Mucosa of stomach (tissue), 1 donor: ENCODE results near the gene IFITM10.
"Not testable (repeated sequence)": the region's sequence is repeated elsewhere in the genome, so short reads cannot be mapped to it uniquely, and the experiment has no call there.

Experiments used
- H3K27me3 ChIP-seq: one replicate; pipeline ENCODE4 v1.7.0; 2013; ENCODE audit warnings: mild to moderate bottlenecking, low read length; ENCODE audit not compliant: control insufficient read depth, insufficient read depth
- H3K36me3 ChIP-seq: one replicate; pipeline ENCODE4 v1.7.0; 2013; ENCODE audit warnings: low read length; ENCODE audit not compliant: control insufficient read depth, insufficient read depth
- H3K4me1 ChIP-seq: one replicate; pipeline ENCODE4 v1.7.0; 2013; ENCODE audit warnings: mild to moderate bottlenecking, low read length; ENCODE audit not compliant: control insufficient read depth, insufficient read depth
- H3K4me3 ChIP-seq: one replicate; pipeline ENCODE4 v1.7.0; 2013; ENCODE audit warnings: low read length
- H3K9ac ChIP-seq: one replicate; pipeline ENCODE4 v1.7.0; 2013; ENCODE audit warnings: mild to moderate bottlenecking, low read length, moderate library complexity
- H3K9me3 ChIP-seq: one replicate; pipeline ENCODE4 v1.7.0; 2013; ENCODE audit warnings: mild to moderate bottlenecking, low read length, moderate library complexity; ENCODE audit not compliant: control insufficient read depth
- donor health status: Pancreatic carcinoma.

The IFITM10 gene

DNA sequence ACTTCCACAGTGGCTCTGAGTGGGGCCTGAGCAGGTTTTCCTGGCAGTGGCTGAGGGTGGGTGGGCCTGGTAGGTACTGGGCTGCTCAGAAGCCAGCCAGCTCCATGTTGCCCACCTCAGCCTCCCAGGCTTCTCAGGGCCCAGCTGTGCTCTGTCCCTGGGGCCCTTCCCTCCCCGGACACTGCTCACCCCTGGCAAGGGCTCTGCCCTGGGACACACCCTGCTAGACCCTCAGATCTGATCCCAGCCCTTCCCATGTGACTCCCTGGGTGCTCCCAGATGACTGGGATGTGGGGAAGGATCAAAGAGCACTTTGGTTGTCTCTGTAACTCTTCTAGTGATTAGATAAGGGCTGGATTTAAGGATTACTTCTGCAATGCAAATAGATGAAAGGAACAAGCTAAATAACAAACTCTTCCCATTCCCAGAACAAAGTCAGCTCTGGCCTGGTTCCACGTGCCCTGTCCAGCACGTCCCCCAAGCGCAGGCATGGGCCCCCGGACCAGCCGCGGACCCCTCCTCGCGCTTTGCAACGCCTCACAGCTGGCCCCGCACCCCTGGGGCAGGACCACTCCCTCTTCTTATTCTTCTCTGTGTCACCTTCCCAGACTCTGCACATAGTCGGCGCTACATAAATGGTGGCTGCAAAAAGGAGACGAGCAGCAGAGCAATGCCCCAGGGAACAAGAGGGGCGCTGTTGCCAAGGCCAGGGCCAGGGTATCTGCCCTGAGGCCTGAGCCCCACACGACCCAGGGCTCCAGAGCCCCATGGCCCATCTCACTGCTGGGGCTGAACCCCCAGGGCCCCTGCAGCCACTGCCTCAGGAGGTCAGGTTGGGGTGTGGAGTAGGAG is 59.1 kb downstream of the IFITM10 start:
- Histone ChIP-seq H3K4me3 (no peak overlapping the region), H3K27me3 (peaks cover 29% of the 10 kb centered on the region), H3K4me1 (peaks cover 34% of the 10 kb centered on the region), H3K9ac (no peak overlapping the region), H3K36me3 (no peaks in the 10 kb centered on the region), H3K9me3 (no peaks in the 10 kb centered on the region)

DNA sequence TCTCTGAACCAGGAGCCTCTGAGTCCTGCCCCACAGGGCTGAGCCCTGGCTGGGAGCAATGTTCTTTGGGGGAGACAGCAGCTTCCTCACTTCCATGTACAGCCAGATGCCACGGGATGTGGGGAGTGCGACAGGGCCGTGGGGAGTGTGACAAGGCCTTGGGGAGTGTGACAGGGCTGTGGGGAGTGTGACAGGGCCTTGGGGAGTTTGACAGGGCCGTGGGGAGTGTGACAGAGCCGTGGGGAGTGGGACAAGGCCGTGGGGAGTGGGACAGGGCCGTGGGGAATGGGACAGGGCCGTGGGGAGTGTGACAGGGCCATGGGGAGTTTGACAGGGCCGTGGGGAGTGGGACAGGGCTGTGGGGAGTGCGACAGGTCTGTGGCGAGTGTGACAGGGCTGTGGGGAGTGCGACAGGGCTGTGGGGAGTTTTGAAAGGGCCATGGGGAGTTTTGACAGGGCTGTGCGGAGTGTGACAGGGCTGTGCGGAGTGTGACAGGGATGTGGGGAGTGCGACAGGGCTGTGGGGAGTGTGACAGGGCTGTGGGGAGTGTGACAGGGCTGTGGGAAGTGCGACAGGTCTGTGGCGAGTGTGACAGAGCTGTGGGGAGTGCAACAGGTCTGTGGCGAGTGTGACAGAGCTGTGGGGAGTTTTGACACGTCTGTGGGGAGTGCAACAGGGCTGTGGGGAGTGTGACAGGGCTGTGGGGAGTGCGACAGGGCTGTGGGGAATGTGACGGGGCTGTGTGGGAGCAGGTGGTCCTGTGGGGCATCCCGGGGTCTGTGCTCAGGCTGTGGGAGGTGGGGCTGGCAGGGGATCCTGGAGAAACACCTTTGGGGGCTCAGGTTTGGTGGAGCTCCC is 60.0 kb downstream of the IFITM10 start:
- H3K4me1 ChIP-seq = peaks cover 34% of the 10 kb centered on the region
- no peaks in the 10 kb centered on the region for H3K9me3 ChIP-seq
- H3K27me3 ChIP-seq = peaks cover 26% of the 10 kb centered on the region
- no peak overlapping the region for H3K4me3 ChIP-seq
- no peak overlapping the region for H3K9ac ChIP-seq
- H3K36me3 ChIP-seq = no peaks in the 10 kb centered on the region

DNA sequence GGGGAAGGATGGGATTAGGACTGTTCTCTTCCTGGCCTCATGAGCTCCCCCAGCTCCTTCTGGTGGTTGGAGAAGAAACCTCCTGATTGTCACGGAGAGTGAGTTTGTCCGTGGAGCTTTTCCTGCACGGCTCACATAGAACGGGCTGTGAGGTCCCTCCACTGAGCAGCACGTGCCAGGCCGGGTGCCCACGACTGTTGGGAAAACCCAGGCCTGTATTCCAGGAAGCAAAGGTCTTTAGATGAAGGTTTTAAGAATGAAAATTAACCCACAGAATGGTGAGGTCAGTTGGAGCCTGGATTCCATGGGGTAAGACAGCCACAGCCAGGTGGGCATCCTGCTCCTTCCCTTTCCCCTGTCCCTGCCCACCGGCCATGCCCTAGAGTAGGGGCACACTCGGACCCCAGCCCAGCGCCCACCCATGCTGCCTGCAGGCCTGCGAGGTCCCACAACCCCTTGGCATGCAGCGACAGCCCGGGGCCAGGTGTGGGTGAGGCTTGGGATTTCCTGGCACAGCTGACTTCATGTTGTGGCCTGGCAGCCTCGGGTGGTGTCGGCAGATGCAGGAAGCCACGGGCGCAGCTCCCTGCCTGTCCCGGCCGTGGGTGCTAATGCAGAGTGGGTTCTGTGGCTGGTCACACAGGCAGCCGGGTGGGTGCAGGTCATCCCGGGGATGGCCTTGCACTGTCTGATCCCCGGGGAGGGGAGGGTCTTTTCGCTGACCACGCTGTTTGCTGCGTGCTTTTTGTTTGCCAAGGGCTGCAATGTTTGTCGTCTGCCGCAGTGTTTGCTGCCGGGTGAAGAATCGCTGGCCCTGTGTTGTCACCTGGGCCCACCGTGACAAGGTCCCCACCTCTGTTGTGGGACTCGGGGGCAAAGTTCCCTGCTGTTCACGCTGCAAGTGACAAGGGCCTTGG is 60.9 kb downstream of the IFITM10 start:
- not testable (repeated sequence) for H3K9ac ChIP-seq, H3K4me3 ChIP-seq, H3K9me3 ChIP-seq, H3K36me3 ChIP-seq
- Histone ChIP-seq H3K4me1 (peaks cover 34% of the 10 kb centered on the region), H3K27me3 (peaks cover 23% of the 10 kb centered on the region)

DNA sequence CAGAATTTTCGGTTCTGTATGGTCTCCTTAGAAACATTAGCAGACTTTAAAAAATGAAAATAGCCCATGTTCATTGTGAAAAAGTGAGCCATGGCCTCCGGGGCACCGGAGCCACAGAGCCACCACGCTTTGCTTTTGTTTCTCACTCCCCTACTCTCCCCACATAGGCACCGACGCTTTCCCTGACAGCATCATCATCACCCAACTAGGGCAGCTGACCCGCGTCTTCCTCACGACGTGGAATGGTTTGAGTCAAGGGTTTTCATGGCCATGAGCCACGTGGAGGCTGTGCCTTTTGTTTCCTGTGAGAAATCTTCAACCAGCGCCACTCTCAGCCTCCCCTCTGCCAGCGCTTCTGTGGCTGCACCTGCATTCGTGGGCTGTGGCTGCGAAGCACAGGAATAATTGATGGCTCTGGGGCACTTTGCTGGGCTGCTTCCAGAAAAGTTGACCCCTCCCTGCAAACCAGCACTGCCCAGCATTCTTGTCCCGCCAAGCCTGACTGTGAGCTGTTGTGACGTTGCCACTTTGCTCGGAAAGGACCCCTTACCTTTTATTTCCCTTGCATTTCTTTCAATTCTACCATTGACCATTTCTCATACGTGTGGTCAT is 62.0 kb downstream of the IFITM10 start:
- H3K9ac ChIP-seq, H3K9me3 ChIP-seq, H3K36me3 ChIP-seq, H3K4me3 ChIP-seq: not testable (repeated sequence)
- Histone ChIP-seq H3K27me3 (peaks cover 23% of the 10 kb centered on the region), H3K4me1 (peaks cover 25% of the 10 kb centered on the region)

DNA sequence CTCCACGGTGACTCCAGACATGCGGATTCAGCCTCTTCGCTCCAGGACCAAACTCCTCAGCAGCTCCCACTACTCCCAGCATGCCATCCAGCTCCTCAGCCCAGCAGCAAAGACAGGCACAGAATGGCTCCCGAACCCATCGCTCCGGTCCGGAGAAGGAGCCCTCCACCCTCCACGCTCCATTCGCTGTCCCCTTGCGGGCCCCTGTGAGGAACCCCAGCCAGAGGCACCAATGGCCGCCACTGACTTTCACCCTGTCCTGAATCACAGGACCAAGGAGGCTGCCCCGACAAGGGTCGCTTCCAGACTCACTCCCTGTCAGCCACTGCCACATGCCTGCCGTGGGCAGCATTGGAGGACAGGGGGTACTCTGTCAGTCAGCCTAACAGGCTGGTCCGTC is 64.2 kb downstream of the IFITM10 start:
- Histone ChIP-seq H3K27me3 (peaks cover 20% of the 10 kb centered on the region), H3K4me1 (peaks cover 14% of the 10 kb centered on the region)
- not testable (repeated sequence) for H3K9me3 ChIP-seq, H3K4me3 ChIP-seq, H3K36me3 ChIP-seq, H3K9ac ChIP-seq

DNA sequence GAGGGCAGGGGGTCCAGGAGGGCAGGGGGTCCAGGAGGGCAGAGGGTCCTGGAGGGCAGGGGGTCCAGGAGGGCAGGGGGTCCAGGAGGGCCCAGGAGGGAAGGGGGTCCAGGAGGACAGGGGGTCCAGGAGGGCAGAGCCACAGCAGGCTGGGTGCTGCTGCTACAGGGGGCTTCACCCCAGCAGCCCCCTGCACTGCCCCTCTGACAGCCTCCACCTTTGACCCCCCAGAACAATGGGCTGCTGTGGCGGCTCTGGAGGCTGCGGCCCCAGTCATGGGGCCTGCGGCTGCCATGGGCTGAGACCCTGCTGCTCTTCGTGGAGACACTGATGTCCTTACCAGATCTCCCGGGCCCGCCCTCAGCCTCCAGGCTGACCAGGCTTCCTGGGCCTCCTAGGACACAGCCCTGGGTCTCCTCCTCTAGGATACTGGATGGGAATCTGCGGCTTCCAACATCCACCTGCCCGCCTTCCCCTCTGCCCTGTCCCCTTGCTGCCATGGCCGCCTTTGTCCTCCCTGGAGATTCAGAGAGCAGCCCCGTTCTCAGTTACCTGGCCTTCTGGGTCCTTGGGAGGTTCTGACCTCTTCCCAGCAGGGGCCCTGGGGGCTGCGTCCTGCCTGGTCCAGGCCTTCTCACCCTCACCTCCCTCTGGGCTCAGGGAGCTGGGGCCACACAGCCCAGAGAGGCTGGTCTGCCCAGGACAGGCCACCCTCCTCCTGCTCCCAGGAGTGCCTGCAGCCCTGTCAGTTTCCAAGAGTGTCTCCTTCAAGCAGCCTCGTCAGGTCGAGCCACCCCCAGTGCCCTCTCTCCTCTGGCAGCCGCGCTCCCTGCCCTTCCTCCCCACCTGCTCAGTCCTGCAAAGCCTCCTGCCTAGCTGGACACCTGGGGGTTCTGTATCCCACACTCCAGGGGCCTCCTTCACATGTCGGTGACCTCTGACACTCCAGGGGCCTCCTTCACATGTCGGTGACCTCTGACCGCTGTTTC is 65.2 kb downstream of the IFITM10 start:
- not testable (repeated sequence) for H3K9me3 ChIP-seq, H3K4me3 ChIP-seq, H3K4me1 ChIP-seq, H3K9ac ChIP-seq, H3K36me3 ChIP-seq
- peaks cover 11% of the 10 kb centered on the region for H3K27me3 ChIP-seq

DNA sequence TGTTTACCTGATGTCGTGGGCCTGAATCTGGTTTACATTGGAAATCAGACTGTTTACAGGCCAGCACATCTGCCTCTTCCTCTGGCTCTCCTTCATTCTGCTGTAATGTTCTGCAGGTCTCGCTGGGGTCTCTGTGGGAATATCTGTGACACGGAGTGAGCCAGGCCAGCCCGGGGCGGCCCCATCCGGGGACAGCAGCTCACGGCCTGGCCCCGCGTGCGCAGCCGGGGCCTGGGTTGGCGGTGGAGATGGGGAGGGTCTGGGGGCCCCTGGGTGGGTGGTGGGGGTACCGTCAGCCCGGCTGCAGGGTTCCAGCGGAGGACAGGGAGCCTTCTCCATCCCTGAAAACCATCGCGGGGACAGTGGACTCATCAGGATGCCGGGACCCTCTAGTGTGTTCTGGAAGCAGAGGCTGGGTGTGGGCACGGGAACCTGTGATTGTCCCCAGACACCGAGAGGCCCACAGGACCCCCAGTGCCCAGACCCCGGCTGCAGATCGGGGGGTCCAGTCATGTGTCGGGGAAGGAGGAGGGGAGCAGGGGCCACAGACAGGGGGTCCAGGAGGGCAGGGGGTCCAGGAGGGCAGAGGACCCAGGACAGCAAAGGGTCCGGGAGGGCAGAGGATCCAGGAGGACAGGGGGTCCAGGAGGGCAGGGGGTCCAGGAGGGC is 66.4 kb downstream of the IFITM10 start:
- H3K9me3 ChIP-seq, H3K9ac ChIP-seq, H3K4me1 ChIP-seq, H3K4me3 ChIP-seq, H3K36me3 ChIP-seq: not testable (repeated sequence)
- H3K27me3 ChIP-seq = peaks cover 10% of the 10 kb centered on the region

DNA sequence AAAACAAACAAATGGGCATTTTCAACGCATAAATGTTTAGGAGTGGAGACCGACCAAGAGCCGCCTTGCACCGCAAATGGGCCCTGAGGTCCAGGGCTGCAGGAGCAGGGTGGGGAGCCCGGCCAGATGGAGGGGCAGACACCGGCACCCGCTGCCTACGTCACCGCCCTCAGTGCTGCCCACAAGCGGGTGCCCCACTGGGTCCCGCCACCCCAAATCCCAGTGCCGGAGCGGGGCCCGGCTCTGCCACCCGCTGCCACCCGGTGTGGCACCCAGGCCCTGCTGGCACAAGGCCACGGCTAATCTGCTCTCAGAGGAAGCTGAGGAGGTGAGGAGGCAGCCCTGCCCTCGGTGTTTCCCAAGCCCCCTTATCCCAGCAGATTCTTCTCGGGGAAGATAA is 67.2 kb downstream of the IFITM10 start:
- peaks cover 10% of the 10 kb centered on the region for H3K27me3 ChIP-seq

More for the DNA sequence above, 67.2 kb downstream of the IFITM10 start:
- not testable (repeated sequence) for H3K36me3 ChIP-seq, H3K9ac ChIP-seq, H3K4me1 ChIP-seq, H3K4me3 ChIP-seq, H3K9me3 ChIP-seq
